Measurements from ENCODE around the gene USH1G.
A peak's percentile ranks its signal among the peaks of the same experiment; 100 is the strongest.

The USH1G gene

GRCh38 chr17:74901353-74902135 lies 21.5 kb downstream of the USH1G start:
- no peak for ATAC-seq

GRCh38 chr17:74900208-74900607 lies 22.8 kb downstream of the USH1G start:
- ATAC-seq, result no peak

GRCh38 chr17:74898376-74898946 lies 24.6 kb downstream of the USH1G start:
- no peak for ATAC-seq

GRCh38 chr17:74893936-74894671 lies 29.0 kb downstream of the USH1G start:
- no peak for ATAC-seq

DNA sequence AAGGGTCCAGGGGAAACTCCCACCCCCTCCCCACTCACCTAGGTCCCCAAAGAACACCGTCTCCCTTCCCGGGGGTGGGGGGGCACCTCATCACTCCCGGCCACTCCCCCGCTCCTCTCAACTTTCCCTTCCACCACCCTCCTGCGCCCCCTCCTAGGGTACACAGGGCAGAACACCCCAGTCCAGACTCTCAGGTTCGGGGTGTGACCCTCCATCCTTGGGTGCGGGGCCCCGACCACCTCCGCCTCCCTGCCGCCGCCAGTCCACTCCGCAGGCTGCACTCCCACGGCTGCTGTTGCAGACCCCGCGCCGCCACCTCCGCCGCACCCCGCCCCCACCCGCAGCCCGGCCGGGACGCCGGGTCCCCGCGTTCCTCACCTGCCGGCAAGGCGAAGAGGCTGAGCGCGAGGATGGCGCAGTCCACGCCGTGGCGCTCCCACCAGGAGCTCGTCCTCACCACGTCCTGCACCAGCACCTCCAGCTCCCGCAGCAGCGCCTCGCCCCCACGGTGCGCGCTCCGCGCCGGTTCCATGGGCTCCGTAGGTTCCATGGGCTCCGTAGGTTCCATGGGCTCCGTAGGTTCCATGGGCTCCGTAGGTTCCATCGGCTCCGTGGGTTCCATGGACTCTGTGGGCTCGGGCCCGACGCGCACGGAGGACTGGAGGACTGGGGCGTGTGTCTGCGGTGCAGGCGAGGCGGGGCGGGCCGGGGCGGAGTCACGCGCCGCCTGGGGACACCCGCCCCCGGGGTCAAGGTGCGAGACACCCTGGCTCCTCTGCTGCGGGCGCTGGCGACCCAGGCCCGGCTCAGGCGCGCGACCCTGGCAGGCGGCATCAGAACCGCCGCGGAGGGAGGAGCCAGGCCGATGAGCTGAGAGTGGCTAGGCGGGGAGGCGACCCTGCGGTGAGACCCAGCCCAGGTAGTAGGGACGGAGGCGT lies 29.8 kb downstream of the USH1G start, which contains the start of gene FADS6:
TSS of gene FADS6 (minus strand) at position 660 of the 938 bp plus-strand sequence. CDS start at position 622, 38 bp downstream.
- ATAC-seq, result peak in 1 of 2 donors; percentile 33

- ATAC-seq, result no peak
Measured at GRCh38 chr17:74892013-74892841, 30.8 kb downstream of the USH1G start.

- ATAC-seq, result no peak
Measured at GRCh38 chr17:74890554-74890953, 32.5 kb downstream of the USH1G start.

GRCh38 chr17:74888469-74888868 lies 34.6 kb downstream of the USH1G start:
- no peak for ATAC-seq

DNA sequence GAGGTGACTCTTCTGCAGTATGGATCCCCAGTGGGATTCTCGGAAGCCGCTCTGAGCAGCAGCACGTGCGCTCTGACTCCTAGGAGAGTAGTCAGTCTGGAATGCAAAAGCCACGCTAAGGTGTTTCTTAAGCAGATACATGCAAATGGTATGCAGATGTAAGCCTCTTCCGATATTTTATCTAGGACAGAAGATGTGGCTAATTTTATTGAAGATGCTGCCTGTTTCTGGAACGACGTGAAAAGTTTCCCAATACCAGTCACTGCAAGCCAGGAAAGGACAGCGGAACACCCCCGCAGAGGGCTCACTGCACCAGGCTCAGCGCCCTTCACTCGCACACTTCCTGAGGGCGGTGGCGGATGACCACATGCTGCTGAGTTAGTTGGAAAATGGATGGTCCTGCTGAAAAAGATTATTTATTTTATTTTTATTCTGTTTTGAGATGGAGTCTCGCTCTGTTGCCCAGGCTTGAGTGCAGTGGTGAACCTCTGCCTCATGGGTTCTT lies 39.8 kb downstream of the USH1G start:
- ATAC-seq, result no peak

GRCh38 chr17:74882517-74883240 lies 40.4 kb downstream of the USH1G start:
- ATAC-seq, result no peak

- ATAC-seq, result no peak
Measured at GRCh38 chr17:74881073-74881472, 42.0 kb downstream of the USH1G start.

- ATAC-seq, result no peak
Measured at GRCh38 chr17:74879308-74879707, 43.7 kb downstream of the USH1G start.

GRCh38 chr17:74878658-74879057 lies 44.4 kb downstream of the USH1G start:
- ATAC-seq, result no peak

- ATAC-seq, result no peak
Measured at GRCh38 chr17:74877592-74878548, 45.2 kb downstream of the USH1G start.

DNA sequence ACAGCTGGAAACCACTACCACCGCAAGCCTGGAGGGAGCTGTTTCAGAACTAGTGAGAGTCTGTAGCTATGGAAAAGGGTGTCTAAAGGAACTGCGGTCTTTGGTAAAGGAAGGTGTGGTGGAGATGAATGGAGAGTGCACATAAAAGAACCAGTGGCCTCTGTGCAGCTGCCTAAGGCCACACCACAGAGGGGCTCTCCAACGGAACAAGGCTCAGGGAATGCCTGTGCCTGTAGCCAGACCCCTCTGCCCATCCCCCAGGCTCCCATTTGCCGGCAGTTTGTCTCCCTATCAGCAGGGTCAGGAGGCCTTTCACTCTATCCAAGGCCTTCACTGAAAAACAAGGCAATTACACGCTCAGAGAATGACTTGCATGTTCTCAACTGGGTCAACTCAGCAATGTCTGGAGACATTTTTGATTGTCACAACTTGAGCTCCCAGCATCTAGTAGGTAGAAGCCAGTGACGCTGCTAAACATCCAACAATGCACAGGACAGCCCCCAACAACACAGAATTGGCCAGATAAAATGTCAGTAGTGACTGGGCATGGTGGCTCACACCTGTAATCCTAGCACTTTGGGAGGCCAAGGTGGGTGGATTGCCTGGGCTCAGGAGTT lies 47.0 kb downstream of the USH1G start:
- ATAC-seq, result no peak

- ATAC-seq, result no peak
Measured at GRCh38 chr17:74875155-74875976, 47.7 kb downstream of the USH1G start.

- ATAC-seq, result no peak
Measured at GRCh38 chr17:74874615-74875037, 48.4 kb downstream of the USH1G start.

Data from activated CD4-positive, CD25-positive, alpha-beta regulatory T cell treated with anti-CD3 and anti-CD28 coated beads, Interleukin-2, amount 50 U/mL, for 24 hours (primary cell).